GM10847 (cell line): ENCODE measurements around the gene PACSIN2.

Experiments used
- POLR2A ChIP-seq: IDR thresholded peaks from 2 replicates; pipeline ENCODE4 v1.6.1; 2011; ENCODE audit not compliant: insufficient read length; ENCODE audit errors: extremely low read depth

The PACSIN2 gene

GRCh38 chr22:42947211-42947990 lies 67.5 kb downstream of the PACSIN2 start:
- TF ChIP-seq POLR2A, result no peak

- TF ChIP-seq POLR2A, result no peak
Observed at GRCh38 chr22:42946546-42947198, 68.3 kb downstream of the PACSIN2 start.

GRCh38 chr22:42945736-42946135 lies 69.2 kb downstream of the PACSIN2 start:
- TF ChIP-seq POLR2A, result no peak

- TF ChIP-seq POLR2A, result no peak
Observed at GRCh38 chr22:42945027-42945426, 69.9 kb downstream of the PACSIN2 start.

- no peak for TF ChIP-seq POLR2A
Observed at GRCh38 chr22:42944409-42944808, 70.5 kb downstream of the PACSIN2 start.

- TF ChIP-seq POLR2A, result no peak
Observed at GRCh38 chr22:42943981-42944380, 71.0 kb downstream of the PACSIN2 start.

GRCh38 chr22:42942351-42942750 lies 72.6 kb downstream of the PACSIN2 start:
- TF ChIP-seq POLR2A, result no peak

GRCh38 chr22:42939941-42940653 lies 74.9 kb downstream of the PACSIN2 start:
- TF ChIP-seq POLR2A, result no peak

GRCh38 chr22:42939451-42939881 lies 75.5 kb downstream of the PACSIN2 start:
- no peak for TF ChIP-seq POLR2A

- no peak for TF ChIP-seq POLR2A
Observed at GRCh38 chr22:42938976-42939375, 76.0 kb downstream of the PACSIN2 start.

GRCh38 chr22:42938449-42938848 lies 76.5 kb downstream of the PACSIN2 start:
- no peak for TF ChIP-seq POLR2A

GRCh38 chr22:42937164-42937843 lies 77.6 kb downstream of the PACSIN2 start:
- no peak for TF ChIP-seq POLR2A

- TF ChIP-seq POLR2A, result no peak
Observed at GRCh38 chr22:42934338-42934737, 80.6 kb downstream of the PACSIN2 start.

GRCh38 chr22:42933485-42934091 lies 81.4 kb downstream of the PACSIN2 start:
- TF ChIP-seq POLR2A, result no peak

GRCh38 chr22:42932857-42933484 lies 82.0 kb downstream of the PACSIN2 start:
- no peak for TF ChIP-seq POLR2A

GRCh38 chr22:42932197-42932519 lies 82.8 kb downstream of the PACSIN2 start:
- peak; percentile 11 for TF ChIP-seq POLR2A
